HG02798 (cell line): ENCODE results near the gene CRYBA1.
A peak's percentile ranks its signal among the peaks of the same experiment; 100 is the strongest.

Source experiments
- ATAC-seq: cut with Tn5 transposase; IDR thresholded peaks from one replicate; pipeline ENCODE4 v1.9.1; 2021; ENCODE audit warnings: mild to moderate bottlenecking; ENCODE audit not compliant: unreplicated experiment, poor library complexity

CRYBA1 gene

DNA sequence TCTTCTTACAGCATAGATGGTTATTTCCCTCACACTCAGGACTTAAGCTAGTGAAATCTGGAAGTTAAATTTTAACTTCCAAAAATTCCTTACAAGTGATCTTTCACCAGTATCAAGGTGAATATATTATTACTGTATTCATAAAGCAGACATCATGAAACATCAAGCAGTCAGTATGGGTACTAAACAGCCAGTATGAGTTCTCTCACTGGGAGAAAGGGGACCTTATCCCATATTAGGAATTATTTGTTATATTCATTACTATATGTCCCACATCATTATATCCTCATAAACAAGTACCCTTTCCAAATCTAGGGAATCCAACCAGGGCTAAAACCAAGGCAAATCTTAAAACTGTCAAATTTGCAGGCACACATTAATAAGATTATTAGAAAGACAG, 32.0 kb downstream of the CRYBA1 start:
- no peak for ATAC-seq

DNA sequence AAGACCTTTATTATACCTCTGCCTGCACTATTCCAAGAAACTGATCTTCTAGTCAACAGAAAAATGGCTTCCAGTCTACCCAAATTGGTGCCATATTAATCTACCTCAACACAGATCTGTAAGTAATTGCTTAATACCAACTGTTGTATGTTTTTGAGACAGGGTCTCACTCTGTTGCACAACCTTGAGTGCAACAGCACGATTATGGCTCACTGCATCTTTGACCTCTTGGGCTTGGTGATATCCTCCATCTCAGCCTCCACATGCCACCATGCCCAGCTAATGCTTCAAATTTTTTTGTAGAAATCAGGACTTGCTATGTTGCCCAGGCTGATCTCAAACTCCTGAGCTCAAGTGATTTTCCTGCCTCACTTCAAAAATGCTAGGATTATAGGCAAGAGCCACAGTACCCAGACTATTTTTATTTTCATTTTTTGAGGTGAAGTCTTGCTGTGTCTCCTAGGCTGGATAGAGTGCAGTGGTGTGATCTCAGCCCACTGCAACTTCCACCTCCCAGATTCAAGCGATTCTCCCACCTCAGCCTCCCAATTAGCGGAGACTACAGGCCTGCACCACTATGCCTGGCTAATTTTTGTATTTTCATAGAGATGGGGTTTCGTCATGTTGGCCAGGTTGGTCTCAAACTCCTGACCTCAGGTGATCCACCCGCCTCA, 32.9 kb downstream of the CRYBA1 start:
- no peak for ATAC-seq

GRCh38 chr17:29283496-29283895, 36.8 kb downstream of the CRYBA1 start:
- ATAC-seq, result no peak

GRCh38 chr17:29283961-29284360, 37.3 kb downstream of the CRYBA1 start:
- no peak for ATAC-seq

DNA sequence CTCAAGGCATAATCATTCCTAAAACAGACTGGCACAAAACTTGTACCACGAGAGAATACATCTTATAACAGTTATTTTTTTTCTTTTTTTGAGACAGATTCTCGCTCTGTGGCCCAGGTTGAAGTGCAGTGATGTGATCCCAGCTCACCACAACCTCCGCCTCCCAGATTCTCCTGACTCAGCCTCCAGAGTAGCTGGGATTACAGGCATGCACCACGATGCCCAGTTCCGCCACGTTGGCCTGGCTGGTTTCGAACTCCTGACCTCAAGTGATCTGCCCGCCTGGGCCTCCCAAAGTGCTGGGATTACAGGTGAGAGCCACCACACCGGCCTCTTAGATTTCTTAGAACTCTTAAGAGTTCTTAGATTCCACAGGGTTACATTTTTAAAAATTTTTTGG, 43.2 kb downstream of the CRYBA1 start:
- ATAC-seq, result no peak

DNA sequence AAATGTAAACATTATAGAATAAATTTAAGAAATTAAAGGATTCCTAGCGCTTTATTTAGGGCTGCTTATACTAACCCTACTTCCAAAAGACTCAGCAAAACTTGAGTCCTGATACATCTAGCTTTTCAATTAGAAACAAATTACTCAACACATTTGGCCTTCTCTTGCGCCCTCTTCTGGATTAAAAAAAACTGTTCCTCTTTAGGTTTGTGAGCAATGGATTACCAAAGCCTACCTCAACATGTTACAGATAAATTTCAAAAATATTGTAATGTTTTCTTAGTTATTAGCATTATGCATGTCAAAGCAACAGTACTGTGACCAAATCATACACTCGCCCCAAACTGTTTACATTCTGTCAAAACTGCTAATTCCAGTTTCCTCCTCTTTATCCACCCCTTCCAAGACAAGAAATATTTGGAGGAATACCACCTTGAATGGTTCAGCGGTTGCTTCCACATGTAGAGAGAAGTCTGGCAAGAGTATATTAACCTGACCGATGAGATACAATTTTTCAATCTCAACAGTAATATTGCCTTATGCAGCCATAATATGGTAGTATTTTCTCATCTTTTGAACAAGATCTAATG, 44.6 kb downstream of the CRYBA1 start:
- ATAC-seq, result no peak

DNA sequence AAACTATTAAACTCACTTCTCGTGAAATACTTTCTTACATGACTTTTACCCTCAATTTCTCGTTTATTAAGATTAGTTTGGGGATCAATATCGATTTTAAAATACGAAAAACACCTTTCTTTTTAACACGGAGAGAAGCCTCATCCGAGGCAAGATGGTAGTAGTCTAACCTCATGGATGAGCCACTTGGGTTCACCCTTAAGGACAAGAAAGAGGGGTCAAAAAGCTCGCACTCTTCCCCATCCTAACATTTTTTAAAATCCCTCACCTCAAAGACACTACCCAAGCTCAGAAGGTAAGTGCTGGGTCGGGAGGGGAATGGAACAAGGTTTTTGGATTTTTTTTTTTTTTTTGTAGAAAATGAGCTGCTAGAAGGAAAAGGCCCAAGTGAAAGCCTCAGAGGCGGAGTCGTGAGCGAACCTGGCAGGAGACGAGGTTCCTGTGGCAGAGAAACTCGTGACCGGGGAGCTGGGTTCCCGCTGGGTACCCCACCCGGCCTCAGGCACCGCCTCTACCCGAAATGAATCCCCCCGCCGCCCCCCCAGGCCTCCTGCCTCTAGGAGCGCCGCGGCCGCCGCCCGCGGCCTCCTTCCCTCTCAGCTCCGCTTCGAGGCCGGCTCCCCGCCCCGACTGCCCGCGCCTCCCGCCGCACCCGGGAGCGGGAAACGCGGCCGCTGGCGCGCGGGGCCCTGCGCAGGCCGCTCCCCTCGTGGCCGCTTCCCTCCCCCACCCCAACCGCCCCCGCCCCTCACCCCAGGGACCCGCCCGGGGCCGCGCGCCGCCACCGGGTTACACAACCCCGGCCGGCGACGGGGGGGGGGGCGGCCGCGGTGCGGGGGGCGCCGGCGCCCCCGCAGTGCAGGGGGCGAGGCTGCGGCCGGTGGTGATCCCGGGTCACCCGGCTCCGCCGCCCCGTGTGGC, 45.7 kb downstream of the CRYBA1 start:
- no peak for ATAC-seq

DNA sequence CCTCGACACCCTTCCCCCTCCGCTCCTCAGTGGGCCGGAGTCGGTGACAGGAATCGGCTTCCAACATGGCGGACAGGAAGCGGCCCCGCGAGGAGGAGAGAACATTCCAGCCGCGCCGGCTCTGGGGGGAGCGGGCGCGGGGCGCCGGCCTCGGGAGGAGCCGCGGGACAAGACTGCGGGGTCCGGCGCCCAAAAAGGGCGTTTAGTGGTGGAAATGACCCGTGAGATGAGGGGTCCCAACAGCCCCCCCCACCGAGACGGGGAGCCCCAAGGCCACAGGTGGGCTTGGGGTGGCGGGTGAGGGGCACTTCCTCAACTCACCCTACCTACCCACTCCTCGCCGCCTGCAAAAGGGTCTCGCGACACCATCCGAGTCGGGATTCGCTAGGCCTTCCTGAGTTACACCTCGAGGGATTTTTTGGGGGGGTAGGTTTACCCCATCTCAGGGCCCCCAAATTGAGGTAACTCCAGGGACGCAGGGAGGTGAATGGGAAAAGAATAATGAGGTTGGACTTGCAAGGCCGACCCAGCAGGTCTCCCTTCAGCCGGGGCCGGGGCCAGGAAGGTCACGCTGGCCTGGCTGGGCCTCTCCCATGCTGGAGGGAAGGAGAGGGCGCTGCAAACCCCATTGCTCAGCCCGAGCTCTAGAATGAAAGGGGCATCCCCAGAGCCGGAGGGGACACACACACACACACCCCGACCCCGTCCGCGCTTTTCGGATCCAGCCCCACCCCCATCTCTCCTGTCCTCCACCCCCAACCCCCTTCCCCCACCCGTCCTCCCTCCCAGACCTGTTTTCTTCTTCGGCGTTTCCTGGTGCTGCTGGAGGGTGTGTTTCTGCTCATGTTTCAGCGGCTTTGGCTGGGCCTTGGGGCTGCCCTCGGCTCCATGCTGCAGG, 46.6 kb downstream of the CRYBA1 start:
- peak; percentile 12 for ATAC-seq

DNA sequence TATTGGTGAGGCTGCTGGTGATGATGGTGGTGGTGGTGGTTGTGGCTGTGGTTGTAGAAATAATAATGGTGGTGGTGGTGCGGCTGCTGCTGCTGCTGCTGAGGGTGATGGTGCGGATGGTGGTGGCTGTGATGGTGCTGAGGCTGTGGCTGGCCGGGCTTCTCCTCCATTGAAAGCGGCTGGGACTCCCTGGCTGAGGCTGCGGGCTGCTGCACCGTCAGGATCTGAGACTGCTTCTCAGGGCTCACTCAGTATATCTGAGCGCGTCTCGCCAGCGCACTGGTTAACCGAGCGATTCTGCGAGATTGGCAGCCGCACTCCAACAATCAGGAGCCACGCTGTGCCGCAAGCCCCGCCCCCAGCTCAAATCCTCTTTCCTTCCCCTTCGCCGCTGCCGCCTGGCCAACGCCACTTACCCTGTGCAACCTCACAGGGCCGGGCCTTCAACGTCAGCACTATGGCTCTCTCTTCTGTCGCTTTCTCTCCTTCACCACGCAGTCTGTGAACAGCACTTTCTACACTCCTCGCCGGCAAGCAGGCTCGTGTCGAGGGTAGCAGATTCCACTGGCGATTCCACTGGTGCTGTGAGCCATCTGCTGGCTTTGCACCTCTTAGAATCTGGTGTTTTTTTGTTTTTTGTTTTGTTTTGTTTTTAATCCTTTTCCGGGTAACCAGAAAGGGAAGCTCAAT, 47.4 kb downstream of the CRYBA1 start, which contains the start of gene NUFIP2:
TSS of gene NUFIP2 (minus strand) at position 259 of the 690 bp plus-strand sequence. CDS start at position 170, 89 bp downstream.
- peak; percentile 85 for ATAC-seq

GRCh38 chr17:29294580-29294900, 47.9 kb downstream of the CRYBA1 start:
- no peak for ATAC-seq

GRCh38 chr17:29295420-29295819, 48.8 kb downstream of the CRYBA1 start:
- ATAC-seq, result no peak

- ATAC-seq, result no peak
Observed at GRCh38 chr17:29299031-29299430, 52.4 kb downstream of the CRYBA1 start.

DNA sequence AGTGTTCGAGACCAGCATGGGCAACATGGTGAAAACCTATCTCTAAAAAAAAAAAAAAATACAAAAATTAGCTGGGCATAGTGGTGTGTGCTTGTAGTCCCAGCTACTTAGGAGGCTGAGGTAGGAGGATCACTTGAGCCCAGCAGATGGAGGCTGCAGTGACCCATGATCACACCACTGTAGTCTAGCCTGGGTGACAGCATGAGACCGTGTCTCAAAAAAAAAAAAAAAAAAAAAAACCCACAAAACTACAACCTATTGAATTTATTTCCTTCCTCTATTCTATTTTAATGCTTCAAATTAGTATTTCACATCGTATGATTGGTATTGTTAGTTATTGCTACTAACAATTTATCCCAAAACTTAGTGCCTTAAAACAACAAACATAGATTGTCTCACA, 56.7 kb downstream of the CRYBA1 start:
- no peak for ATAC-seq
